Ishikawa (cell line): ENCODE results near the gene FOSL1.
A peak's percentile ranks its signal among the peaks of the same experiment; 100 is the strongest.

Source experiments
- CEBPB ChIP-seq: IDR thresholded peaks from 2 replicates; pipeline ENCODE4 v1.6.1; 2012
- CREB1 ChIP-seq: IDR thresholded peaks from 2 replicates; pipeline ENCODE4 v1.6.1; 2012; ENCODE audit warnings: low read depth
- EGR1 ChIP-seq: IDR thresholded peaks from 2 replicates; pipeline ENCODE4 v1.6.1; 2012
- EP300 ChIP-seq: IDR thresholded peaks from 2 replicates; pipeline ENCODE4 v1.6.1; 2012; ENCODE audit warnings: borderline replicate concordance
- FOXM1 ChIP-seq: IDR thresholded peaks from 2 replicates; pipeline ENCODE4 v1.6.1; 2012; ENCODE audit warnings: low read depth, borderline replicate concordance
- MAX ChIP-seq: IDR thresholded peaks from 2 replicates; pipeline ENCODE4 v1.6.1; 2012
- NFIC ChIP-seq: IDR thresholded peaks from 2 replicates; pipeline ENCODE4 v1.6.1; 2012
- RAD21 ChIP-seq: IDR thresholded peaks from 2 replicates; pipeline ENCODE4 v1.6.1; 2012; ENCODE audit warnings: low read depth
- REST ChIP-seq: IDR thresholded peaks from 2 replicates; pipeline ENCODE4 v1.6.1; 2012; ENCODE audit warnings: low read depth, mild to moderate bottlenecking
- TAF1 ChIP-seq: IDR thresholded peaks from 2 replicates; pipeline ENCODE4 v1.6.1; 2012; ENCODE audit warnings: low read depth, mild to moderate bottlenecking
- TCF12 ChIP-seq: IDR thresholded peaks from 2 replicates; pipeline ENCODE4 v1.6.1; 2012; ENCODE audit warnings: low read depth
- TEAD4 ChIP-seq: IDR thresholded peaks from 2 replicates; pipeline ENCODE4 v1.6.1; 2012
- YY1 ChIP-seq: IDR thresholded peaks from 2 replicates; pipeline ENCODE4 v1.6.1; 2012; ENCODE audit warnings: low read depth
- ZBTB7A ChIP-seq: IDR thresholded peaks from 2 replicates; pipeline ENCODE4 v1.6.1; 2012; ENCODE audit warnings: low read depth
- TF ChIP-seq, protein P1 (sequence below): IDR thresholded peaks from 2 replicates; pipeline ENCODE4 v1.6.1; 2012

The FOSL1 gene

DNA sequence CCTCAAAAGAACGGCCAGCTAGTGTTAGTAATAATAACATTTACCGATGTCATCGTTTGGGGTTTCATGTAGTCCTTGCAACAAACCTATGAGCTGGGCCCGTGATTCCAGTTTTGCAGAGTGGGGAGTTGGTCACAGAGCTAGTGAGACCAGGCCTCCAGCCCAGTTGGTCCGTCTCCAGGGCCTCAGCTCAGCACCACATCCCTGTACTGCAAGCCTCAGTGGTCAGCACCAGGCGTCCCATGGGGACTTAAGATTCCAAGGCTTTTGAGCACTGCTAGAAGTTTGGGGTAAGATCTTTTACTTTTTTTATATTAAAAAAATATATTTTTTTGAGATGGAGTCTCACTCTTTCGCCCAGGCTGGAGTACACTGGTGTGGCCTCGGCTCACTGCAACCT lies 44.0 kb upstream of the FOSL1 start:
- TF ChIP-seq, protein P1, sequence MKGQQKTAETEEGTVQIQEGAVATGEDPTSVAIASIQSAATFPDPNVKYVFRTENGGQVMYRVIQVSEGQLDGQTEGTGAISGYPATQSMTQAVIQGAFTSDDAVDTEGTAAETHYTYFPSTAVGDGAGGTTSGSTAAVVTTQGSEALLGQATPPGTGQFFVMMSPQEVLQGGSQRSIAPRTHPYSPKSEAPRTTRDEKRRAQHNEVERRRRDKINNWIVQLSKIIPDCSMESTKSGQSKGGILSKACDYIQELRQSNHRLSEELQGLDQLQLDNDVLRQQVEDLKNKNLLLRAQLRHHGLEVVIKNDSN: no peak
- no peak for TF ChIP-seq CEBPB
- TF ChIP-seq TAF1: no peak
- no peak for TF ChIP-seq YY1
- TF ChIP-seq ZBTB7A: no peak
- no peak for TF ChIP-seq FOXM1
- no peak for TF ChIP-seq EP300
- TF ChIP-seq TEAD4: no peak

GRCh38 chr11:65942531-65942930 lies 42.3 kb upstream of the FOSL1 start:
- TF ChIP-seq EP300 (no peak), REST (no peak), ZBTB7A (no peak), EGR1 (no peak)

DNA sequence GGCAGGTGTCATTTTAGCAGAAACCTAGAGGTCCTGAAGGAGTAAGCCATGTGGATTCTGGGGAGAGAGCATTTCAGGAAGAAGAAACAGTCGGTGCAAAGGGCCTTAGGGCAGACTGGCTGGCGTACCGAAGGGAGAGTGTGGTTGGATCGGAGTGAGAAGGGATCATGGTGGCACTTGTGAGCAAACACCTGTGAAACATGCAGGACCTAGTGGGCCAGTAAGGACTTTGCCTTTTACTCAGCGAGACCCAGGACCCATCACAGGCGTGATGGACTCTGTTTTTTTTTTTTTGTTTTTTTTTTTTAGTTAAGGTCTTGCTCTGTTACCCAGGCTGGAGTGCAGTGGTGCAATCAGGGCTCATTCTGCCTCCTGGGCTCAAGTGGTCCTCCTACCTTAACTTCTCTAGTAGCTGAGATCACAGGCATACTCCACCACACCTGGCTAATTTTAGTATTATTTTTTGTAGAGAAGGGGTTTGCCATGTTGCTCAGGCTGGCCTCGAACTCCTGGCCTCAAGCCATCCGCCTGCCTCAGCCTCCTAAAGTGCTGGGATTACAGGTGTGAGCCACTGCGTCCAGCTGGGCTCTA lies 41.6 kb upstream of the FOSL1 start:
- TF ChIP-seq YY1 (no peak), ZBTB7A (no peak), FOXM1 (no peak), EP300 (no peak), MAX (no peak), CEBPB (no peak)

- TF ChIP-seq TCF12 (no peak), RAD21 (no peak), CREB1 (no peak), TAF1 (no peak), TEAD4 (no peak)
- TF ChIP-seq, protein P1: no peak
These were observed 37.6 kb upstream of the FOSL1 start for GRCh38 chr11:65937766-65938165.

GRCh38 chr11:65934014-65934413 lies 33.8 kb upstream of the FOSL1 start:
- no peak for TF ChIP-seq NFIC
- no peak for TF ChIP-seq ZBTB7A
- TF ChIP-seq REST: no peak
- no peak for TF ChIP-seq TCF12
- TF ChIP-seq EP300: no peak
- TF ChIP-seq, protein P1: no peak
- TF ChIP-seq RAD21: no peak
- no peak for TF ChIP-seq YY1
- no peak for TF ChIP-seq TAF1
- no peak for TF ChIP-seq EGR1
- no peak for TF ChIP-seq CREB1
- no peak for TF ChIP-seq CEBPB
- no peak for TF ChIP-seq MAX
- no peak for TF ChIP-seq FOXM1
- TF ChIP-seq TEAD4: no peak

DNA sequence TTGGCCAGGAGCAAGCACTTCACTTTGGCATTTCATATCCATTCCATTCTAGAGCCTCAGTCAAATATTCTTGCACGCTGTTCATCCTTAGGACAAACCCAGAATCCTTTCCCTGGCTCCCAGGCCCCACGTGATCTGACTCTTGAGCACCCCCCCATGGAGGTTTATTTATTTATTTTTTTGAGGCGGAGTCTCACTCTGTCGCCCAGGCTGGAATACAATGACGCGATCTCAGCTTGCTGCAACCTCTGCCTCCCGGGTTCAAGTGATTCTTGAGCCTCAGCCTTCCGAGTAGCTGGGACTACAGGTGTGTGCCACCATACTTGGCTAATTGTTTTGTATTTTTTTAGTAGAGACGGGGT lies 32.4 kb upstream of the FOSL1 start:
- no peak for TF ChIP-seq NFIC
- TF ChIP-seq, protein P1: peak; percentile 85
- no peak for TF ChIP-seq TEAD4
